Fibroblast of gingiva (primary cell): ENCODE results near the gene RETREG3.
"Not testable (repeated sequence)": the region's sequence is repeated elsewhere in the genome, so short reads cannot be mapped to it uniquely, and the experiment has no call there.

Experiments
- DNase-seq: peaks from one replicate; pipeline ENCODE4 v3.0.0-alpha.2; 2011; ENCODE audit warnings: low read depth

RETREG3 gene

DNA sequence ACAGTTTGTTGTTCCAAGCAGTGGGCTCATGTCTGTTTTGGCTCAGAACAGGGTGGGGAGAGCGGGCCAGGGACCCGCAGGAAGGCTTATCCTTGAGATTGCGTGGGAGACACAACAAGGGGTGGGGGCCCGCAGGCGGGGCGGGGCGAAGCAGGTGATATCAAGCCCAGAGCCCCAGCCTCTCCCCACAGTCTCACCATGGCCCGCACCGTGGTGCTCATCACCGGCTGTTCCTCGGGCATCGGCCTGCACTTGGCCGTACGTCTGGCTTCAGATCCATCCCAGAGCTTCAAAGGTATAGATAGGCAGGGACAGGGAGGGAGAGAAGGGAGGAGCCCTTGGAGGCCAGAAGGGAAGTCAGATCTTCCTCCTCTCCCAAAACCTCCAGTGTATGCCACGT, 56.4 kb downstream of the RETREG3 start, which contains the start of gene HSD17B1:
Gene HSD17B1, plus strand, starts transcription at position 188 of the 400 bp plus-strand sequence. Its CDS starts 11 bp downstream, at position 199.
- DNase-seq: not testable (repeated sequence)

DNA sequence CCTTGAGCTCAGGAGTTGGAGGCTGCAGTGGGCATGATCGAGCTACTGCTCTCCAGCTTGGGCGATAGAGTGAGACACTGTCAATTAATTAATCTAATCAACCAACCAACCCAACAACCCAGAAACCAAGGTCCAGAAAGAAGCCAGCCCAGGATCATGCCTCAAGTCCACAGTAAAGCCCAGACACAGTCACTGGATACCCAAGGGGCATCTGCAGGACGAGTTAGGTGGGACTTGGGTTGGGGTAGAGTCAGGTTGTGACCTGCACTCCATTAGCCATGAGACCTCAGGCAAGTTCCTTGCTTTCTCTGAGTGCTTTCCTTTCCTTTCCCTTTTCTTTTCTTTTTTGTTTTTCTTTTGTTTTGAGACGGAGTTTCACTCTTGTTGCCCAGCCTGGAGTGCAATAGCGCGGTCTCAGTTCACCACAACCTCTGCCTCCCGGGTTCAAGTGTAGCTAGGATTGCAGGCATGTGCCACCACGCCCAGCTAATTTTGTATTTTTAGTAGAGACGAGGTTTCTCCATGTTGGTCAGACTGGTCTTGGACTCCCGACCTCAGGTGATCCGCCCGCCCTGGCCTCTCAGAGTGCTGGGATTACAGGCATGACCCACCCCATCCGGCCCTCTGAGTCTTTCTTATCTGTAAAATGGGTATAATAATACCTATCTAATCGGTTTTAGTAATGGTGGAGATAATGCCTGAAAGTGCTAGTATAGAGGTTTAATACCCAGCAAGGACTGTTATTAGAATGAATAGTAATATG, 60.0 kb downstream of the RETREG3 start:
- DNase-seq: no peak

- no peak for DNase-seq
Observed at GRCh38 chr17:42548070-42548837, 60.9 kb downstream of the RETREG3 start.

DNA sequence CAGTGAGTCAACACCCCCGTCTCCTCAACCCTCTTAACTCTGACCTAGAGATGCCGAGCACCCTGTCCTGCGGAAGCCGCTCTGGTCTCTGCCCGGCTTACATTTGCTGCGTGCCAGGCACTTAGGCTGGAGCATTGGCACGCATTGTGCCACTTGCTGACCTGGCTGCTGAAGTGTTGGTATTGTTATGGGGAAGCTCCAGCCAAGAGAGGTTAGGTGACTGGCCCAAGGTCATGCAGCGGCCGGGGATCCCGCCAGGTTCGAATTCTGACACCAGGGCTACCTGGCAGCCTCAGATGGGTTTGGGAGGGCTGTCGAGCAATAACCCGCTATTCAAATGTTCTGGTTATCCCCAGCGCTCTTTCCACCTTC, 61.5 kb downstream of the RETREG3 start:
- DNase-seq: no peak

GRCh38 chr17:42547001-42547461, 62.1 kb downstream of the RETREG3 start:
- DNase-seq: no peak

DNA sequence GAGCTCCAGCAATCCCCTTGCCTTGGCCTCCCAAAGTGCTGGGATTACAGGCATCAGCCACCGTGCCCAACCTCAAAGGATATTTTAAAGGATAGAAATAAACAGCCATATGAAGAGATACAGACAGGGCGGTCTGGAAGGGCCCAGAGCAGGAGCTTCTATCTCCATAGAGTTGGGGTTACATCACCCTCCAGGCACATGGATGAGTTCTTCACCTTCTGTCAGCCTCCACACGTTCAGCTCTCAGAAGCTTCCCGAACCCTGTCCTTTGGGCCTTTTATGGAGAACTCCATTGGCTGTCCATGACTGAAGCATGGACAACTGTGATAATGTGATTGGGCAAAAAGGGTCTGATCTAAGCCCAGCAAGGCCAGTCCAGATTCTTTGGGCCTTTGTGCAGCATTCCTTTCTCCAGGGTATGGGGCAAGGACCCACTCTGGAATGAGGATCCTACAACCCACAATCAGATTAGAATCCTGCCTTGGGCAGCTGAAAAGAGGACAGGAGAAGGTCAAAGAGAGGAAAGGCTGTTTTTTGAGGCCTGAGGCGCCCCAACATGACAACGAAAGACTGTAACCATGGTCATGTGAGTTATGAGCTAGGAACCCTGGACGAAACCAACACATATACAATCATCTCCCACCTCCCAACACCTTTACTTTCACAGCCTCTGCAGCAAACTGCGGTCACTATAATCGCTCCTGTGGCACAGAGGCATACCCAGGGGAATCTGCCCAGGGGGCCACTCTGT, 63.2 kb downstream of the RETREG3 start:
- DNase-seq: not testable (repeated sequence)

GRCh38 chr17:42544874-42545283, 64.3 kb downstream of the RETREG3 start:
- DNase-seq: no peak

DNA sequence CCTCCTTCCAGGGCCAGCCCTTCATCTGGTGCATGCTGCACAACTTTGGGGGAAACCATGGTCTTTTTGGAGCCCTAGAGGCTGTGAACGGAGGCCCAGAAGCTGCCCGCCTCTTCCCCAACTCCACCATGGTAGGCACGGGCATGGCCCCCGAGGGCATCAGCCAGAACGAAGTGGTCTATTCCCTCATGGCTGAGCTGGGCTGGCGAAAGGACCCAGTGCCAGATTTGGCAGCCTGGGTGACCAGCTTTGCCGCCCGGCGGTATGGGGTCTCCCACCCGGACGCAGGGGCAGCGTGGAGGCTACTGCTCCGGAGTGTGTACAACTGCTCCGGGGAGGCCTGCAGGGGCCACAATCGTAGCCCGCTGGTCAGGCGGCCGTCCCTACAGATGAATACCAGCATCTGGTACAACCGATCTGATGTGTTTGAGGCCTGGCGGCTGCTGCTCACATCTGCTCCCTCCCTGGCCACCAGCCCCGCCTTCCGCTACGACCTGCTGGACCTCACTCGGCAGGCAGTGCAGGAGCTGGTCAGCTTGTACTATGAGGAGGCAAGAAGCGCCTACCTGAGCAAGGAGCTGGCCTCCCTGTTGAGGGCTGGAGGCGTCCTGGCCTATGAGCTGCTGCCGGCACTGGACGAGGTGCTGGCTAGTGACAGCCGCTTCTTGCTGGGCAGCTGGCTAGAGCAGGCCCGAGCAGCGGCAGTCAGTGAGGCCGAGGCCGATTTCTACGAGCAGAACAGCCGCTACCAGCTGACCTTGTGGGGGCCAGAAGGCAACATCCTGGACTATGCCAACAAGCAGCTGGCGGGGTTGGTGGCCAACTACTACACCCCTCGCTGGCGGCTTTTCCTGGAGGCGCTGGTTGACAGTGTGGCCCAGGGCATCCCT, 65.7 kb downstream of the RETREG3 start:
- no peak for DNase-seq

DNA sequence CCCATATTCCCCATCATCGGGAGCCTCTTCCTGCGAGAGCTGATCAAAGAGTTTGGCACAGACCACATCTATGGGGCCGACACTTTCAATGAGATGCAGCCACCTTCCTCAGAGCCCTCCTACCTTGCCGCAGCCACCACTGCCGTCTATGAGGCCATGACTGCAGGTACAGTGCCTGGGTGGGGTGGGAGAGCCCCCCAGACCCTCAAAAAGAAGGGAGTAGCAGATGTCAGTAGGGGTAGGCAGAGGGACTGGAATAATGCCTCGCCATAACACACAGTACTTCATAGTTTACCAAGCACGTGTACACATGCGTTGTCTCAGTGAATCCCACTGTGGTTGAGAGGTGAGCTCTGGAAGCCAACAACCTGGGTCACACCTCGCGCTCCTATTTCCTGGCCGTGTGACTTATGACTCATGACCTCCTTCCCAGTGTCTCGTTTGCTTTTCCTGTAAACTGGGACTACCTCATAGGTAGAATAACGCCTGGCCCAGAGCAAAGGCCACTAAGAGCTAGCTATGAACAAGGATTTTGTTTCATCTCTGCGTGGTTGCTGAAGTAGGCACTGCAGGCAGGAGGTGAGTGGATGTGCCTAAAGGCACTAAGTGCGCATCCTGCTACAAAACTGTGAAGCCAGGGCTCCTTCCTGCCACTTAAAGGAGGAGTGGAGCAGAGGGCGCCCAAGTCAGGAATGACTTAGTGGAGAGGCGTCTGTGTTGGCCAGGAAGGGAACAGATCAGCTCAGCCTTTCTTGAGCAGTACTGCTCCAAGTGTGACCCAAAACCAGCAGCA, 67.9 kb downstream of the RETREG3 start:
- no peak for DNase-seq

GRCh38 chr17:42540558-42540957, 68.6 kb downstream of the RETREG3 start:
- not testable (repeated sequence) for DNase-seq

- DNase-seq: no peak
Observed at GRCh38 chr17:42538482-42538881, 70.7 kb downstream of the RETREG3 start.

DNA sequence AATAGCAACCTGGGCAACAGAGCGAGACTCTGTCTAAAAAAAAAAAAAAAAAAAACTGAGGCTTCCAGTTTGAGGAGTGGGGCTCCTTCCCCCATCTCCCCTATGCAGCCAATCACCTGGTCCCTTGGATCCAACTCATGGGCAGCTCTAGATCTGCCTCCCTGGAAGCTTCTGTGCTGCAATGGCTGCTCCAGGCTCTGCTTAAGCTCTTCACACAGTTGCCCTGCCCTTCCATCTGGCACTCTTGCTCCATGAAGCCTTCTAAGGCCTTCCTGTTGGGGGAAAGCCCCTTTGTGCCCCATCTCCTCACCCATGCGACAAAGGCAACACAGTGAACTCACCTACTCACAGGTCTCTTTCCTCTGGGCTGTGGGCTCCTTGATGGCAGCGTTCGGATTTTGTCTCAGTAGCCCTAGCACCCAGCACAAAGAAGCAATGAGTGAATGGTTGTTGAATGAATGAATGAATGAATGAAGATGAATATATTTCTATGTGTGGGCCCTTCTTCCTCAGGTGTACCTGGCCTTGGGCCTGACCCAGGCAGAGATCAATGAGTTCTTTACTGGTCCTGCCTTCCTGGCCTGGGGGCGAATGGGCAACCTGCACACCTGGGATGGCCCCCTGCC, 71.2 kb downstream of the RETREG3 start:
- no peak for DNase-seq

GRCh38 chr17:42537156-42537805, 71.9 kb downstream of the RETREG3 start:
- no peak for DNase-seq

- DNase-seq: peak; percentile 92
Observed at GRCh38 chr17:42536372-42537155, 72.6 kb downstream of the RETREG3 start.

DNA sequence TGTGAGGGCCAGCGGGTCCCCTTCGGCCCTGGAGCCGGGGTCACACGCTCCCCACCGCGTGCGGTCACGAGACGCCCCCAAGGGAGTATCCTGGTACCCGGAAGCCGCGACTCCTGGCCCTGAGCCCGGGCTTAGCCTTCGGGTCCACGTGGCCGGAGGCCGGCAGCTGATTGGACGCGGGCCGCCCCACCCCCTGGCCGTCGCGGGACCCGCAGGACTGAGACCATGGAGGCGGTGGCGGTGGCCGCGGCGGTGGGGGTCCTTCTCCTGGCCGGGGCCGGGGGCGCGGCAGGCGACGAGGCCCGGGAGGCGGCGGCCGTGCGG, 73.2 kb downstream of the RETREG3 start, which contains the start of gene NAGLU:
Gene NAGLU, plus strand, starts transcription at position 194 of the 324 bp plus-strand sequence. Its CDS starts 32 bp downstream, at position 226.
- peak; percentile 93 for DNase-seq

DNA sequence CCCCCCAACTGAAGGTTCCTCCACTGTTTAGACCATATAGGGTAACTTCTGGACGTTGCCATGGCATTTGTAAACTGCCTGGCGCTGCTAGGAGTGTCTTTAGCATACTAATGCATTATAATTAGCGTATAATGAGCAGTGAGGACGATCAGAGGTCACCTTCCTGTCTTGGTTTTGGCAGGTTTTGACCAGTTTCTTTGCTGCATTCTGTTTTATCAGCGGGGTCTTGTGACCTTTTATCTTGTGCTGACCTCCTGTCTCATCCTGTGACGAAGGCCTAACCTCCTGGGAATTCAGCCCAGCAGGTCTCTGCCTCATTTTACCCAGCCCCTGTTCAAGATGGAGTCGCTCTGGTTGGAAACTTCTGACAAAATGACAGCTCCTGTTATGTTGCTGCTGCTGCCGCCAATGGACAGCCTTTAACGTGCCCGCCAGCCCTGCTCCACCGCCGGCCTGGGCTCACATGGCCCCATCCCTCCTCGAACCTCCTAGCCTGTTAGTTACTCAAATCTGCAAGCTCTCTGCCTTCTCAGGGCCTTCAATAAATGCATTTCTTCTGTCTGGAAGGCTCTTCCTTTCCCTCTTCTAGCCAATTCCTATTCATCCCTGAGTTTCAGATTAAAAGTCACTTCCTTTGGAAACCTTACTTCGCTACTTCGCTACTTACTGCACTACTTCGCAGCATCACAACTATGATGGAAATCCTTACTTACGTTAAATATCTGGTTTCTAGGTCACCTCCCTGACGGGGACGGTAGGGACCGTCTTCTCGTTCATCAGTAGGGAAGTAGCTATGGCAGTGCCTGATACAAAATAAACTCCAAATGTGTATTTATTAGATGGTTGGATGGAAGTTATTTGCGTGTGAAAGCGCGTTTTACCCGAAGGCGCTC, 73.8 kb downstream of the RETREG3 start:
- no peak for DNase-seq

DNA sequence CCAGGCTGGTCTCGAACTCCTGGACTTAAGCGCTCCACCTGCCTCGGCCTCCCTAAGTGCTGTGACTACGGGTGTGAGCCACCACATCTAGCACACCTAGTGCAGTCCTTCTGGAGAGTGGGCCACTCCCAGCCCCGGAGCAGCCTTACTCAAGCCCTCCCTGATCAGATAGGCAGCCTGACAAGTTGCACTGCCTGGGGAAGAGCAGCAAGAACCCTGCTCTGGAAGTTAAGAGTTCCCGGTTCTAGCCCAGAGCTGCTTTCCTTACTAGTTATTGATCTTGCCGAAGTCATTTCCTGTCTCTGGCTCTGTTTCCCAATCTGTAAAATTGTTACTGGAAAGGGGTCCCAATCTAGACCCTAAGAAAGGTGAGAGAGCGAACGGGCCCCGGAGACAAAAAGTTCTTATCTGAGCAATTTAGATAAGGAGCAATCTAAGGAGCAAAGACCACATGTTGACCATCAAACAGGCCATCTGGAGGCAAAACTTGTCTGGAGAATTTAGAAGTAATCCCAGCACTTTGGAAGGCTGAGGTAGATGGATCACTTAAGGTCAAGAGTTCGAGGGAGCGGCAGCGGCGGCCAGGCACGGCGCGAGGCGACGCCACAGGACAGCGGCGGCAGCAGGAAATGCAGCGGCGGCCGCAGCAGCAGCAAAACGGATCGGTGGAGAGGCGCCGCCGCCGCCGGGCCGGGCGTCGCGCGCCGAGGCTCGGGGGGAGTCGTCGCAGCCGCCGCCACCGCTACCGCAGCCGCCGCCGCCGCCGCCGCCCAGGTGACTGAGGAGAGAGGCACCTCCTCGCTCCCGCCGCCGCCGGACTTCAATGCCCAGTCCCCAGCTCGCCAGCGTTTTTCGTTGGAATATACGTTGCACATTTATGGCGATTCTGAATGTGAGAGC, 77.5 kb downstream of the RETREG3 start:
- peak; percentile 39 for DNase-seq
